WERI-Rb-1 (cell line): ENCODE data around the gene GIGYF2.

Experiments used
- DNase-seq: peaks from one replicate; pipeline ENCODE4 v3.0.0-alpha.2; 2020
- H3K27ac ChIP-seq: fragments of 250-450 bp; sonication (Bioruptor Pico); 2 replicates; pipeline ENCODE4 v1.5.1; 2020; ENCODE audit warnings: mild to moderate bottlenecking, moderate library complexity
- H3K27me3 ChIP-seq: fragments of 250-450 bp; sonication (Bioruptor Pico); 2 replicates; pipeline ENCODE4 v1.5.1; 2021; ENCODE audit warnings: mild to moderate bottlenecking, low read depth, moderate library complexity; ENCODE audit not compliant: insufficient read depth, severe bottlenecking
- H3K36me3 ChIP-seq: fragments of 250-450 bp; sonication (Bioruptor Pico); 2 replicates; pipeline ENCODE4 v1.5.1; 2020; ENCODE audit warnings: mild to moderate bottlenecking, moderate library complexity
- H3K4me3 ChIP-seq: 2 replicates; pipeline ENCODE4 v1.5.1; 2011; ENCODE audit warnings: low read depth, mild to moderate bottlenecking, control low read depth, low read length
- H3K9me3 ChIP-seq: fragments of 250-450 bp; sonication (Bioruptor Pico); 2 replicates; pipeline ENCODE4 v1.5.1; 2021; ENCODE audit warnings: mild to moderate bottlenecking, moderate library complexity; ENCODE audit not compliant: severe bottlenecking
- TF ChIP-seq, protein P1 (sequence below): IDR thresholded peaks from 2 replicates; pipeline ENCODE4 v1.5.1; 2011; ENCODE audit warnings: low read depth, mild to moderate bottlenecking, control low read depth, inconsistent platforms, low read length

Gene GIGYF2

DNA sequence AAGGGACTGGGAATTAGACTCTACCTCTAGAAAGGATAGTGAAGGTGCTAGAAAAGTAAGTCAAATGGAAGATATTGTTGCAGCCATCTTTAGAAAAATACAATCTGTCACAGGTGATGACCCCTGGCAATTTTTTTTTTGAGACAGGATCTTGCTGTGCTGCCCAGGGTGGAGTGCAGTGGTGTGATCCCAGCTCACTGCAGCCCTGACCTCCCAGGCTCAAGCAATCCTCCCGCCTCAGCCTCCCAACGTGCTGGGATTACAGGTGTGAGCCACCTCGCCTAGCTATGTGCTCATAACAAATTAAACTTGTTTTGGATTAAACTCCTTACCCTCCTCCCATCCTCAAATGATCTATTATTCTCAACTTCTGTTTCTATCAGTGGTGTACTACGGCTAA is 3.8 kb upstream of the GIGYF2 start:
- TF ChIP-seq, protein P1, sequence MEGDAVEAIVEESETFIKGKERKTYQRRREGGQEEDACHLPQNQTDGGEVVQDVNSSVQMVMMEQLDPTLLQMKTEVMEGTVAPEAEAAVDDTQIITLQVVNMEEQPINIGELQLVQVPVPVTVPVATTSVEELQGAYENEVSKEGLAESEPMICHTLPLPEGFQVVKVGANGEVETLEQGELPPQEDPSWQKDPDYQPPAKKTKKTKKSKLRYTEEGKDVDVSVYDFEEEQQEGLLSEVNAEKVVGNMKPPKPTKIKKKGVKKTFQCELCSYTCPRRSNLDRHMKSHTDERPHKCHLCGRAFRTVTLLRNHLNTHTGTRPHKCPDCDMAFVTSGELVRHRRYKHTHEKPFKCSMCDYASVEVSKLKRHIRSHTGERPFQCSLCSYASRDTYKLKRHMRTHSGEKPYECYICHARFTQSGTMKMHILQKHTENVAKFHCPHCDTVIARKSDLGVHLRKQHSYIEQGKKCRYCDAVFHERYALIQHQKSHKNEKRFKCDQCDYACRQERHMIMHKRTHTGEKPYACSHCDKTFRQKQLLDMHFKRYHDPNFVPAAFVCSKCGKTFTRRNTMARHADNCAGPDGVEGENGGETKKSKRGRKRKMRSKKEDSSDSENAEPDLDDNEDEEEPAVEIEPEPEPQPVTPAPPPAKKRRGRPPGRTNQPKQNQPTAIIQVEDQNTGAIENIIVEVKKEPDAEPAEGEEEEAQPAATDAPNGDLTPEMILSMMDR, result no peak
- H3K4me3 ChIP-seq, result no peak overlapping the region
- no peaks in the 10 kb centered on the region for H3K27me3 ChIP-seq
- no peak for DNase-seq
- H3K36me3 ChIP-seq, result peaks cover 6% of the 10 kb centered on the region
- H3K27ac ChIP-seq, result no peak overlapping the region
- H3K9me3 ChIP-seq, result no peaks in the 10 kb centered on the region

DNA sequence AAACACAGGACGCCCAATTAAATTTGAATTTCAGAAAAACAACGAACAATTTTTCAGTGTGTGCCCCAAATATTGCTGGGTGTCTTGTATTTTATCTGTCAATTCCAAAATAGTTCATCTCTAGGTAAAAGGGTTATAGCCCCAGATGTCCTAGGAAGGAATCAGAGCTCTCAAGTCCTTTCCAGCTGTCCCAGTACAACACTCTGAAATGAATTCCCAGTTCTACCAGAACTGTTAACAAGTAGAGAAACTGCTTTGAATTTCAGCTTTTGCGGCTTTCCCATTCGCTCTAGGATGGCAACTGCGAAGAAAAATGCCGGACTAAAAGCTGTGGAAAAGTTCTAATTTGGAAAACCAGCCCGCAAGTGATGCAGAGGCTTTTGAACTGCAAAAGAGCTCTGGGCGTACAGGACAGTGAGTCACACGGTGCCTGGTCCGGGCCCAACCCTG is 497 bp upstream of the GIGYF2 start:
- Histone ChIP-seq H3K4me3 (no peak overlapping the region), H3K27me3 (no peaks in the 10 kb centered on the region), H3K36me3 (peaks cover 10% of the 10 kb centered on the region), H3K9me3 (no peaks in the 10 kb centered on the region), H3K27ac (peak overlapping the region; percentile 45; the same call in 1 of the 2 replicates)
- TF ChIP-seq, protein P1, result no peak
- no peak for DNase-seq

DNA sequence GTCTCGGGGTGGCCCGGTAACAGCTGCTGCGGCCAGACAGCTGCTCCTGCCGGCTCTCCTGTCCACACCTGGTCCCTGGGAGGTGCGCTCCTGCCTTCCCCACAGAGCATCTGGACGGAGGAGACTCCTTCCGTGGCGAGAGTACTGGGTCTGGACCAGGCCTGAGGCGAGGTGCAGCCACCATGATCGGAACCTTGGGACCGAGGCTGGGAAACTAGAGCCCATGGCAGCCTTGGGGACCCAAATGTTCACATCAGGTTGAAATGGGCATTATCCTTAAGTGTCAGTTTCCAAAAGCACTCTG is 628 bp downstream of the GIGYF2 start:
- Histone ChIP-seq H3K27me3 (no peaks in the 10 kb centered on the region), H3K36me3 (peaks cover 14% of the 10 kb centered on the region), H3K9me3 (no peaks in the 10 kb centered on the region), H3K4me3 (peak overlapping the region; percentile 95), H3K27ac (peak overlapping the region; percentile 93)
- no peak for DNase-seq
- TF ChIP-seq, protein P1, result no peak

DNA sequence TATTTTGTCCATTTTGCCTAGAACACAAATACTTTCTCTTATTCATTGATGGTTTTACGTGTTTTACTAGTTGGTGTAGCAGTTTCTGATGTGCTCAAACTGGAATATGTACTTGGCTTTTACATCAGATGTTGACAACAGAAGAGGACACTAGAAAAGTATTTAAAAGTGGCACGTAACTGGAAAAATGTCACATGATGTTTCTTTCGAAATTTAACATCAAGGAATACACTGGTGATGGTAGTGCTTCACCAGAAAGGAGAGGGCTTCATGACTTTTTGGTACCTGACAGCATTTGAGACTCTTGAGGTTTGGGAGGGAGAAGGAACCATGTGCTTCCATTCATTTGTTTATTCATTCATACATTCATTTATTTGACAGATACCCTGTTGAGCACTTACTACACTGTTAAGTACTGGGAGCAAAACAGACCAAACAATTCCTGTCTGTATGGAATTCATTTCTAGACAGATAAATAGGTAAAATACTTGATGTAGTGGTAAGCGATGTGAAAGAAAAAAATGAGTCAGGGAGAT is 1.5 kb downstream of the GIGYF2 start:
- no peaks in the 10 kb centered on the region for H3K27me3 ChIP-seq
- H3K27ac ChIP-seq, result no peak overlapping the region
- DNase-seq, result no peak
- H3K9me3 ChIP-seq, result no peaks in the 10 kb centered on the region
- H3K36me3 ChIP-seq, result peaks cover 20% of the 10 kb centered on the region
- no peak overlapping the region for H3K4me3 ChIP-seq
- TF ChIP-seq, protein P1, result no peak

DNA sequence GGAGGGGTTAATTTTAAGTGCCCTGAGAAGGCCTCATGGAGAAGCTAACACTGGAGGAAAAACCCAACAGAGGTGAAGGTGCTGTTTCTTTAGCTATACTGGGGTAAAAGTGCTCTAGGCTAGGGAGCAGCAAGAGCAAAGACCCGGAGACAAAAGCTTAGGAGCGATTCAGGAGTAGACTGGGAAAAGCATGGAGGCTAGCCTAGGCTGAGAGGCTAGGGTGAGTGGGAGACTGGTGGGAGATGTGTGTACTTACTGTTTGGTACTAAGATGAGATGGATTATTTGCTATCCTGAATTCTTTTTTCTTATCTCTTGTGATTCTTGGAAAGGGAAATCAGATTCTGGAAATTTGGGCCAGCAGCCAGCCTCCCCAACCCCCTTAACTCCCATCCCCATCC is 2.0 kb downstream of the GIGYF2 start:
- no peaks in the 10 kb centered on the region for H3K9me3 ChIP-seq
- no peaks in the 10 kb centered on the region for H3K27me3 ChIP-seq
- TF ChIP-seq, protein P1, result no peak
- H3K36me3 ChIP-seq, result peaks cover 24% of the 10 kb centered on the region
- H3K27ac ChIP-seq, result no peak overlapping the region
- DNase-seq, result no peak
- no peak overlapping the region for H3K4me3 ChIP-seq

DNA sequence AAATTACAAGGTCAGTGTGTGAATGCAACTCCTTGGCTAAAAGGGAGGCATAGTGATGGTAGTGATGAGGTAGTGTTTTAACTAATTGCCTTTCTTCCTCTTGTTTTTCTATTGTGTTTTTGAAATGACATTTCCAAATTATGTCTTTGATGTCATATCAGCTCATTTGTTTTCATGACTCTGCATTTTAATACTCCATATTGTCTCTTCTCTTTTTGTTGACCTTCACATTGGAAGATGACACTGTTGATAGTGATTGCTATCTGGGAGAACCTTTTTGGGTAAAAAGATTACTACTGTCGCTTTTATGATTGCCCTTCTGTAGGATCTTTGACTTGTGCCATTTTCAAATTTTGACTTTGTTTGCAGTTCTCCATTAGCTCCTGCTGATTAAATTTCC is 3.0 kb downstream of the GIGYF2 start:
- H3K36me3 ChIP-seq, result peaks cover 31% of the 10 kb centered on the region
- H3K27ac ChIP-seq, result no peak overlapping the region
- no peaks in the 10 kb centered on the region for H3K27me3 ChIP-seq
- no peak for DNase-seq
- H3K4me3 ChIP-seq, result no peak overlapping the region
- TF ChIP-seq, protein P1, result no peak
- no peaks in the 10 kb centered on the region for H3K9me3 ChIP-seq
